Activated gamma-delta T cell treated with anti-CD3 and anti-CD28 coated beads, Interleukin-2, amount 50 U/mL, for 16 hours (primary cell): Measurements from ENCODE around the gene PRKCZ.

Experiments
- DNase-seq: peaks from one replicate; pipeline ENCODE4 v3.0.0-alpha.2; 2020; ENCODE audit warnings: low read depth

PRKCZ gene

DNA sequence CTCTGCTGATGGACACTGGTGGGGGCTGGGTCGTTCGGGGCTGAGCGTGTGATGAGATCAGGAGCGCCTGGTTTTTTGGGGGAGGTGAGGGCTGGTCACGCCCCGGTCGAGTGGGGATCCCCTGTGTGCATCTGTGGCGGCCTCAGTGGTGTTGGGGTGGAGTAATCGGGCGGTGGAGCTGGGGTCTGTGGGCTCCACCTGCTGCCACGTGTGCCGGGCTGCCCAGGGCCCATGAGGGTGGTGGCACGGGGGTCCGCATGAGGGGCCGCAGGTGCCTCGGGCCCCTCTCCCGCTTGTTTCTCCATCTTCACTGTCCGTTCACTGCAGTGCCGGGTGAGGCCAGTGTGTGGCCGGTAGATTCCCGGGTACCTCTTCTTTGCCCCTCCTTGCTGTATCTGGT, 17.2 kb downstream of the PRKCZ start:
- no peak for DNase-seq

DNA sequence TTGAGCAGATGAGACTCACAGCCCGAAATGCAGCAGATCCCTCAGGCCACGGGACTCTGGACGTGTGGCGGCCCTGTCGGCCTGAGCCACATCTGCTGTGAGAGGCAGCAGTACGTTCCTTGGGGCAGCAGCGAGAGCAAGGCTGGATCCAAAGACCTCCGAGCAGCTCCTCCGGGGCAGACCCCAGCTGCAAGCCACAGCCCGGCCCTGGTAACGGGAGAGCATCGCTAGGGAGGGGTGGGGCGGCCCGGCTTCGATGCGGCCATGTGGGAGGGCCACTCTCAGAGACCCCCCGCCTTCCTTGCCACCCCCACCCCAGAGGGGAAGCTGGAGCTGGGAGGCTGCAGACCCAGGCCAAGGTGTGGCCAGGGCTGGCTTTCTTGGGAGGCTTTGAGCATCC, 17.8 kb downstream of the PRKCZ start:
- no peak for DNase-seq

DNA sequence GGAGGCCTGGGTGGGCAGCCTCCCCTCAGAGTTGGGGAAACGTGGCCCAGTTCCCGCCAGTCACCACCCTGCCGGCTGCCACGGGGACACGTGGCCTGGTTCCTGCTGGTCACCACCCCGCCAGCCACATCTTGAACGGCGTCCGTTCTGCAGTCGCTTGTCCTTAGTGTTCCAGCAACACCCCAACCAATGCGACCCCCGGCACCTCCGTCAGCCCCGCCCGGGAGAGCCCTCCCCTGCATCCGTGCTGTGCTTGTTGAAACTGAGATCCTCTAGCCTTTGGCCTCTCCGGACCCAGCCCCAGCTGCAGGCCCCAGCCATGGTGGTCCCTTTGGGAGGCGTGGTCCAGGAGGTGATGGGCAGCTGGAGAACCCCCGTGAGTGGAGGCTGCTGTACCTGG, 18.7 kb downstream of the PRKCZ start:
- no peak for DNase-seq

DNA sequence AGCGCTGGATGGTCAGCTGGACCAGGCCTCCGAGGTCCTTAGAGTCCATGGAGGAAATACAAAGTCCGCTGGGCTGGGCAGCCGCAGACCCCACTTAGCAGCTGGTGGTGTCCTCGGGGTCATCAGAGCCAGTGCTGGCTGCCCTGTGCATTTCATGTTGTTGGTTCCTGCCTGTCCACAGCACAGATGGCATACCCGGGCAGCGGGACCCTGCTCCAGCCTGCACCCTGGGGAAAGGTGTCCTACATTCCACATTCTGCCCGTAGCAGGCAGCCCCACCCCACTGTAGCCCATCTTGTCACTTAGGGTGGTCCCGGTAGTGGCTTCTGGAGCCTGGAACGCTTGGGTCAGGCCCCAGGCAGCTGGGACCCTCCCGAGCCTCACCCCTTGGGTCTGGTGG, 19.8 kb downstream of the PRKCZ start:
- no peak for DNase-seq

DNA sequence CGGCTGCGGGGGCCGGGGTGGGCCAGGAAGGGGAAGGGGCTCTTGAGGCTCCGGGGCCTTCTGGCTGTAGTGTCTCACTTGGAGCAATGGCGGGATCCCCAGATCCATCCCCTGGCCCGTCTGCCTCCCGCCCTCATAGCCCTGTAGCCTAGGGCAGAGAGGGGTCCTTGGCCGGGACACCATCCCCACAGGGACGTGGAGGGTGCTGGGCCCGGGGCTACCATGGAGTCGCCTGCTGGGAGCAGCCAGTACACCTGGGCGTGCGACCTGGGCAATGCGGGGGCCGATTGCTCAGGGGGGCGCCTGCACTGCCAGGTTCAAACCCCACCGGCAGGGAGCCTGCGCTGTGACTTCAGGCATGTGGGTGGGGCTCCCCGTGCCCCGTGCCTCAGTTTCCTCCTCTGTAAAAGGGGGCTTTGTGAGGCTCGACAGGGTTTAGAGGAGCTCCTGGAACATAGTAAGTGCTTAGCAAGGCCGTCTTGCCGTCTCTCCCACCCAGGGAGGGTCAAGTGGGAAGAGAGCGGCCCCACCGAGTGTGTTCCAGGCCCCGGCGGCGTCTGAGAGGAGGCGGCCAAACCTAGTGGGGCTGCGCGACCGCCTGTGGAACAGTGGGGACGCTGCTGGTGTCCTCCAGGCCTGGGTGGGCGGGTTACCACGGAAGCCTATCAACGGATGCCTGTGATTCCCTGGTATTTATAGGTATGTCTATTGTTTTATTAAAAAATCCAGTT, 20.8 kb downstream of the PRKCZ start:
- DNase-seq, result no peak

DNA sequence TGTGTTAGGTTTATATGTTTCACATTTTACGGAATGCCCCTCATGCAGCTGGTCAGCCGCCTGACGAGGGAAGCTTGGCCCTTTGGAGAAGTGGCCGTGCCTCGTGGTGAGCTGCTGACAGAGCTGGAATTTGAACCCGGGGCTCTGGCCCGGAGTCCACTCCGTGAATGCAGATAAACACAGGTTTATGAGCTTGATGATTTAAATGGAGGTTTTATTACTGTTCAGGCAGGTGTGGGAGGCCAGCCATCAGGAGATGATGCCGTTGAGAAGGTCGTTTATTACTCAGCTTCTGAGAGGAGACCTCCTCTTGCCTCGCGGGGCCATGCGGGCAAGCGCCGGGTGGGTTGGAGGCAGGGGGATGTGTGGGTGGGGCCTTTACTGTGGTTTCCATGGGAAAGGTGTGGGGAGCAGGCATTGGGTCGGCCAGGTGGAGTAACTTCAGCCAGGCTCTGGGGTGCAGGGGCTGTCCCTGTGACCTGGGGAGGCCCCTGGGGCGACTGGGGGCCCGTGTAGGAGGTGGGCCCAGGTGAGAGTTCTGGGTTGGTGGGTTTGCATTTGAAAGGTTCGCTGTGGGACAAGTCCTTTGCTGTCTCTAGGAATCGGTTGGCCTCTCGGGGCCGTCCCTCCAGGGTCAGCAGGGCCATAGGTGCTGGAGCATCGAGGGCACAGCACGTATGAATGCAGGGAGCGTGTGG, 22.0 kb downstream of the PRKCZ start:
- no peak for DNase-seq

DNA sequence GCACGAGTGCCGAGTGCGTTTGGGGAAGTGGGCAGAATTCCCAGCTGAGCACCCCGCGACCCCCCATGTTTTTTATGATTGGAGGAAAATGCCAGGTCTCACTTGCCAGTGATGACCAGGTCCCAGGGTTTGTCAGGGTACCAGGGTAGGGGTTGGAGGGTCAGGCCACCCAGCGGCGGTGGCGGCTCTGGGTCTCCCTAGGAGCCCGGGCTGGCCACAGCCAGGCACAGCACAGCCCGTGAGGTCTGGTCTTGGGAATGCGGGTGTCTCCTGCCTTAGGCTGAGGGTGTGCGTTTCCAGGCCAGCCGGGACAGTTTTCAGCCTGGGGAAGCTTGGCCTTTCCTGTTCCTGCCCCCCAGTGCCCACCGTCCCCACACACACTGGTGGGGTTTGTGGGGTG, 22.7 kb downstream of the PRKCZ start:
- no peak for DNase-seq

DNA sequence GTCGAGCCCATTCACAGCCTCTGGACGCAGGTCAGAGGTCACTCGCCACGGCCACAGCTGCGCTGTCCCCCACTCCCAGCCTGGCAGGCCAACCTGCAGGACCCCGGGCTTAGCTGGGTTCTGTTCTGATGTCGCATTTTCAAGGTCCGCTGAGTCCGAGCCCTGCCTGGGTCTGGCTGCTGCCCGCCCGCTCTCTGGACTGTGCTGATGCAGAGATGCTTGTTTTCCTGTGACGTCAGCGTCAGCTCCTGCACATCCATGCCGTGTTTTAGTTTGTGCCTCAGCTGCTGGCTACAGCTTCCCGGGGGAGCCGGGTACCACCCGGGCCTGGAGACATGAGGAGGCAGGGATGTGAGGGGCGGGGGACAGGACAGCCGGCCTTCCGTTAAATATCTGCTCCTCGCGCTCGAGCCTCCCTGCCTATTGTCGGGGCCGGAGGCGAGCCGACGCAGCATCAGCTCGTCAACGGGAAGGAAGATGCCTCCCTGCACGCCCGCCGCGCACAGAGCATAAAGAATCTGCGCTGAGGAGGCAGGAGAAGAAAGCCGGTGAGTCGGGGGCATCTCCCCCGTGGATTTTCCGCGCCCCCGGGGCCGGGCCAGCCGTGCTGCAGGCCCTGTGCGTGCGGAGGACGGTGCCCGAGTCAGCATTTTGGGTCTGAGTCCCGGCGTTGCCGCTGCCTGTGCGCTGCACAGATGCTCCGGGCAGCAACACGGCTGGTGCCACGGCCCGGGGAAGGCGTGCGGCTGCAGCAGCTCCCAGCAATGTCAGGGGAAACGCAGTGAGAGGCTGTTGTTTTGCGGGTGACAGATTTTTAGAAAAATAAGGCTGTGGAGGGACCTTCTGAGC, 23.4 kb downstream of the PRKCZ start:
- no peak for DNase-seq

DNA sequence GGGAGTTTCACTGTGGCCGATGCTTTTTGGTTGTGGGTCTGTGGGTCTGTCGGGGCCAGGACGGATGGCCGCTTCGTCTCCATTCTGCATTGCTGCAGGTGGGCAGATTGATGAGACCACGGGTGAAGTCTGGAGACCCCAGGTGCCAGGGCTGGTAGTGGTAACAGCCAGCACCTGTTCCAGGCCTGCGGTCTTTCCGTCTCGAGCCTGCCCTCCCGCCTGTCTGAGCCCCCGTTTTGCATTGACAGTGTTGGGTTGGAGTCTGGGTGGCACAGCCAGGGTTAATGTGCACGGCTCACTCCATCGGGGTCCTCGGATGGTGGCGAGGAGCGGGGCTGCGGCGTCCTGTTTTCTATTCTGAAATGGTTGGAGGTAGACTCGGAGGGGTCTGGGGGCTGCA, 24.2 kb downstream of the PRKCZ start:
- DNase-seq, result no peak

DNA sequence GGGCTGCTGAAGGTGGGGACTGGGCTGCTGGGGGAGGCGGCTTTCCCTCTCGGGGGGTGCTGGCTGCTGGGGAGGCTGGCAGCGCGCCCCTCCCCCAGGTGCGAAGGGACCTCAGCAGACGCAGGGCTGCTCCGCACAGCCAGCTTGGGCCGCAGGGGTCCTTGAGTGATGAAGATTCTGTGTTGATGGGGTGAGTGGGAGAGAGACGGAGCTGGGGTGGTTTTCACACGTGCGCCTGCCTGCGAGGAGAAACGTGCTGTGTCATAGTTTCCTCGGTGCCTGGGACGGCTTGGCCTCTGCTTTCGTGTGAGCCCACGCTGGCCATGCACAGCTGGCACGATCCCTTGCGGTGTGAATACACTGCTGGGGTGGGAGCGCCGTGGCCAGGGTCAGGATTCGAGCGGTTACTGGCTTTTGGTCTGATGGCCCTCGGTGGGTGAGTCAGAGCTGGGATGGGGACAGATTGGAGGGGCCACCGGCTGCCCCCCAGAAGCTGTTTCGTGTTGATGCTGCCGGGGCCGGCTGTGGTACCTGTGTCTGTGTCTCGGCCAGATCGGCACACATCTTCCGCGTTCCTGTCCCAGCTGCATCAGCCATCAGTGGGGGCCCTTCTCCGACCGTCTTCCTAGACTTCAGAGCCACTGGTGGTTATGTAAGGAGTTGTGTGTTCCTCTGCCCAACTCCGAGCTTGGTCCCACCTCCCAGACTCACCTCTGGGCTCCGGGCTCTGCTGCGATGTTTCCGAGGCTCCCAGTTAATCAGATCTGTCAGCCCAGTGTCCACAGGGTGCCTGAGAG, 24.9 kb downstream of the PRKCZ start:
- no peak for DNase-seq

DNA sequence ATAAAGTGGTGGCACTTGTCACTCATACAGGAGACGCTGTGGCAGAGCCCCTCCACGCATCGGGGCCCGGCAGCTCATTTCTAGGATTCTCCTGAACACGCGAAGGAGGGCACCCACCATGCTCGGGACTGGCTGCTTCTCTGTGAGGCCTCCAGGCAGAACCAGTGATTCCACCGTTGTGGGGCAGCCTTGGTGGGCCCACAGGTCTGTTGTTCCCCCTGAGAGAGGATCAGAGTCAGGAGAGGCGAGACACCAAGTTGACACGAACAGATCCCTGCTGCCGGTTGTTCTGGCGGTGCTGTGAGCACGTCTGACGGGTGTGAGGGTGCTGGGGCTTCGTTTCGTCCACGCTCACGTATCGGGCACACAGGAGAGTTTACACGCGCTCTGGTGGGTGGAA, 26.6 kb downstream of the PRKCZ start:
- DNase-seq, result no peak

DNA sequence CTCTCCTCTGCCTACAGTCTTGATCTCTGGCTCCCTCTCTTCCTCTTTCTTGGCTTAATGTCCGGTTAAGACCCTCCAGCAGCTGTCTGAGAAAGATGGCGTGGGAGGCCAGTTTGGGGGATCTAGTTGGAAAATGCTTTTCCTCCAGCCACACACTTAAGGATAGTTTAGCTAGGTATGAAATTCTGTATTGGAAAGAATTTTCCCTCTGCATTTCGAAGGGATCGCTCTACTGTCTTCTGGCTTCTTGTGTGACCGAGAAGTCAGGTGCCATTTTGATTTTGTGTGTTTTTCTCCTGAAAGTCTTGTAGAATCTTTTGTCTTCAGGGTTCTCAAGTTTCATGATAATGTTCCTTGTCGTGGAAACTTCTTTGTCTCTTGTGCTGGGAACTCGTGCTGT, 28.0 kb downstream of the PRKCZ start:
- DNase-seq, result no peak

DNA sequence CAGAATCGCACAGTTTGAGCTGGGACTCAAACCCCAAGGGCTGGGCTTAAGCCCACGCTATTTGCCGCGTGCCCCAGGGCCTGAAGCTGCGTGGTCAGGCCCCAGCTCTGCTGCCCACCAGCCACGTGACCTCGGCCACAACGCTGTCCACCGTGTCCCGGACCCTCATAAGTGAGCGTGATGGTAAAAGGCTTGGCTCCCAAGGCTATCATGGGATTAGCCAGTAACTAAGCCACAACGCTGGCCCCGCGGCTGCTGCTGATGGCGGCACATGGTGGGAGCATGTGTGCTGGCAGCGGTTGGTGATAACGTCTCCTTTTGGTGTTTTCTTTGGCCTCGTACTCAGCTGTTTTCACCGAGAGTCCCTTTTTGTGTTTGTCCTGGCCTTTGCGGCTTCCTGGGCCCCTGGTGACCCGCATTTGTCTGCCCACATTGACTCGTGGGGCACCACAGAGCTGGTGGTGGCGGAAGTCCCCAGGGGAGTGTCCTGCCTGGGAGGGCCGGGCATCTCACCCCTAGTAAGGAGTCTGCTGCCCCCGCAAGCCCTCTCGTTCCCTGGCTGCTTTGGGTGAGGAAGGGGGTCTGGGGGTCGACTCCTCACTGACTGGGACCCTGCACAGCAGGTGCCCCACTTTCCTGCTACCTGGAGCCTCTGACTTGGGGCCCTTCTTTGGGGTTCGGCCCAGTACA, 29.3 kb downstream of the PRKCZ start:
- DNase-seq, result no peak

DNA sequence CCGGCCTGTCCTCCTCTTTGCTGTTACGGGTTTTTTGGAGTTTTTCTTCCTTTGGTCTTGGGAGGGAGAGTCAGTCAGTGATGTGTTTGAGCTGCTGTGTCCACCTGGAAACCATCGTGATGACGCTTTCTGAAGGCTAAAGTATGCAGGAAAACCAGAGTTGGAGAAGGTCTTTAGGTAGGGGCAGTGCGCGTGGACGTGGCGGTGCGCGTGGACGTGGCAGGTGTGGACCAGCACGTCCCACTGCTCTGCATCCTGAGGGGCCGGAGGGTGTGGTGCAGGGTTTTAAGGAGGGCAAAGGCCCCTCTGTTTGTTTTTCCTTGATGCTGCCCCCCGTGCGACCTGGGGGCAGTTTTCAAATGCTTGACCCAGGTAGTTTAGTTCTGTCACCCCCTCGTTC, 29.9 kb downstream of the PRKCZ start:
- DNase-seq, result no peak

DNA sequence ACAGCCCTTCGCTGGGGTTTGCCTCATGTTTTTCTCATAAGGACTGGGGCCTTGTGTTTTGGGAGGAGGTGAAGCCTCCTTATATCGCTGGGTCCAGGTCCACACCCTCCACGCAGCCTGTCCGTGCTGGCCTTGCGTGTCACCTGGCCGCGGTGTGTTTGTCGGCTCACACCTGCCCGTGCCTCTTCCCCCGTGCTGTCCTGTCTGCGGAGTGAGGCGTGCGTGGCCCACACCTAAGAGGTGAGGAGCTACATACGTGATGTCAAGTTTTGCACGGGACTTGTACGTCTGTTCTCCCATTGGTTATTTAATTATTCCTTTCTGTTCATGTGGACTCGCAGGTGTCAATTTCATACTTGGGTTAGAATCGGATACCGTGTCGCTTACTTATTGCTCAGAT, 30.7 kb downstream of the PRKCZ start:
- DNase-seq, result no peak

DNA sequence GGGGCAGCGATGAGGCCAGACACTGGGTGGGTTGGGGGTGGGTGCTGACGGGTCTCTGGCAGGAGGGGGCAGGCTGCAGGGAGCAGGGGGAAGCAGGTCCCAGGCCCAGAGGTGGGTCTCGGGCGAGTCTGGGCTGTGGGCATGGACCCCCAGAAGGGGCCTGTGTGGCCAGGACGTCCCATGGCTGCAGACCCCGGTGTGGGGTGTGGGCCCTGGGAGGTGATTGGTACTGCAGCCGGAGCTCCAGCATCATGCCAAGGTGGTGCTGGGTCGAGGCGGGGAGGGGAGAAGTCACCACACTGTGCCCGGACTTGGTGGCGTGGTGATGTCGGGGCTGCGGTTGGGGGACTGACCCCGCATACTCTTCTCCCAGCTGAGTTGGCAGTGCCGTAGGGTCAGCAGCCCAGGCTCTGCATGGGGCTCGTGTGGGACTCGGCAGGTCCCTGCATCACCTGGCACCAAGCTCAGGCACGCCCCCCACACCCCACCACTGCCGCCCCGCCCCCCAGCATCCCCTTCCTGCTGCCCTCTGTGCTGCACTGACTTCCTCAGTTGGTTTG, 31.2 kb downstream of the PRKCZ start:
- DNase-seq, result no peak

DNA sequence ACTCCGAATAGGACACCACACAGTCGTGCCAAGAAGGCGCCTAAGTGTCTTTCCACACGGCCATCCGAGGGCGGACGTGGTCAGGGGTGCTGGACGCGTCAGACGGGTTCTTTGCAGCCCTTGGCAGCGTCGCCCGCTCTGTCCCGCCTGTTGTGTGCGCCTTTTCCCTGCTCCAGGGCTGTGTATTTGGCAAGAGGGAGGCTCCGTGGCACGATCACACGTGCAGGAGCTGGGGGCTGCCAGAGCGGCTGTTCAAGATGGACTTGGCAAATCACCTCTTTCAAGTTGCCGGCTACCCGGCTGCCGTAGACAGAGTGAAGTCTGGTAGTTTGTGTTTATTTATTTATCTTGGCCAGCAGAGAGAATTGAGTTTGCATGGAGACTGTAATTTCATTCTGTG, 31.9 kb downstream of the PRKCZ start:
- no peak for DNase-seq

DNA sequence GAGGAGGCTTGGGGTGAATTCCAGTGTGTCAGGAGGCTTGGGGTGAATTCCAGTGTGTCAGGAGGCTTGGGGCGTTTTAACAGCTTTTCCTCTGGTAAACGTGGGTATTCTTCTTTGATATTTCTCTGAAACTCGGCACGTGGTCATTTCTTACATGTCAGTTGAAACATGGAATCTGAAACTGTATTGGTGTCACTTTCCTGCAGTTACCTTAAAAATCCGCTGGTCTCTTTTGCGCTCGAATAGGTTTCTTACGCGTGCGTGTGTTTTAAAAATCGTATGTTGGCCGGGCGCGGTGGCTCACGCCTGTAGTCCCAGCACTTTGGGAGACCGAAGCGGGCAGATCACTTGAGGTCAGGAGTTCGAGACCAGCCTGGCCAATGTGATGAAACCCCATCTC, 33.5 kb downstream of the PRKCZ start:
- DNase-seq, result no peak

DNA sequence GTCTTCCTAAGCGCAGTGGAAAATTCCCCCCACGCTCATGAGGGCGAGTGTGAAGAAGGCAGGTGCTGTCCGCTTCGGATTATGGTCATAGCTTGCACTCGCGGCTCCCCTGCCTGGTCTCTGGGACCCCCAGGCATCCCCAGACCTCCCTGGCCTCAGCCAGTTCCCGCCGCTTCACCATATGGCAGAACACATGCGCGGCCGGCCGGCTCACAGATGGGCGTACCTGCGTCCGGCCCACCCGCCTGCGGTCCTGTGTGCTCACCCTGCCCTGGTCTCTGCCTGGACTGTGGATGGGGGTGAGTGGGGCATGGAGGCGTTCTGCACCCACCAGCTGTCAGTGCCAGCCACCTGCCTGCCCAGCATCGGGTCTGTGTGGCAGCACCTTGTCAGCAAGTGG, 34.1 kb downstream of the PRKCZ start:
- DNase-seq, result no peak

DNA sequence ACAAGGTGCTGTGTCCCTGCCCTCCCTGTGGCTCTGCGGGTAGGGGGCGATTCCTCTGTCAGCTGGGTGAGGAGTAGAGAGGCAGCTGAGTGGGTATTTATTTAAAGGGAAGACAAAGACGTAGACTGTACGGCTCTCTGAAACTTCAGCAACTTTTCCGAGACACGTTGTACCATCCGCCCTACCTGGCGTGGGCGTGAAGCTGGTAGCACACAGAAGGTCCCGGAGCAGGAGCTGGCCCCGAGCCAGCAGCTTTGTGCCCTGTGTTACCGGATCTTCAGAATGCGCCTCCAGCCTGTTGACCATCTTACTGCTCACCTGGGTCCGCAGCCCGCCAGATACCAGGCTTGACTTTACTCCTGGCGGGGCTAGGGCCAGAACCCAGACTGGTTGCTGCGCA, 34.9 kb downstream of the PRKCZ start:
- DNase-seq, result no peak

DNA sequence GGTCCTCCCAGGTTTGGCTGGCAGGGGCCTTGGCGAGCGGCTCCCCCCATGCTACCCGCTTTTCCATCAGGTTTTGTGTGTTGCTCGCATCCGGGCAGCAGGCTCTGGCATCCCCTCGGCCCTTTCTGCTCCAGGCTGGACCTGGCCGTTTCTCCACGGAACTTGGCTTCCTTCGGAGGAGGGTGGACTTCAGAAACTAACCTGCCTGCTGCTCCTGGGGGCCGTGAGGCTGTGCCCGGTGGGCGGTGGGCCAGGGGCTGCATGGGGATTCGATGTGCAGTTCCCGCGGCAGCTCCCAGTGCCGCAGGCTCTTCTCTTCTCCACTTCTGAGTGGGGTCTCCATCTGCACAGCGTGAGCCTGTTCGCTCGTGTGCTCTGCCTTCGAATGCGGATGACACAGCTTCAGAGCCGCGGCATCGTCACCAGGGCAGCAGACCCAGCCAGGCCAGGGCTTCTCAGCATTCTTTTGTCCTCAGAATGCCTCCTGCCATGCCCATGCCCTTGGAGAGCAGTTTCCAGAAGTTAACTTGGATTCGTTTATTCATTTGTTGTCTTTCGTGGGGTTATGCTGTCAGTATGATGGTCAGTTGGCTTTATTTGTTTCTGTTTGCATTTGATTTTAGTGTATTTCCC, 36.4 kb downstream of the PRKCZ start:
- DNase-seq, result no peak
